GM21717 (cell line): ENCODE measurements around the gene ABLIM2.

Source experiments
- ATAC-seq: cut with Tn5 transposase; IDR thresholded peaks from one replicate; pipeline ENCODE4 v1.9.1; 2021; ENCODE audit warnings: mild to moderate bottlenecking, moderate library complexity; ENCODE audit not compliant: unreplicated experiment

The ABLIM2 gene

GRCh38 chr4:8106451-8107025 lies 52.1 kb downstream of the ABLIM2 start:
- ATAC-seq, result no peak

GRCh38 chr4:8105306-8106100 lies 53.1 kb downstream of the ABLIM2 start:
- no peak for ATAC-seq

GRCh38 chr4:8104491-8105305 lies 53.9 kb downstream of the ABLIM2 start:
- ATAC-seq, result no peak

- no peak for ATAC-seq
Measured at GRCh38 chr4:8103421-8104390, 54.9 kb downstream of the ABLIM2 start.

- no peak for ATAC-seq
Measured at GRCh38 chr4:8102831-8103230, 55.8 kb downstream of the ABLIM2 start.

- no peak for ATAC-seq
Measured at GRCh38 chr4:8102076-8102355, 56.6 kb downstream of the ABLIM2 start.

GRCh38 chr4:8101213-8102075 lies 57.2 kb downstream of the ABLIM2 start:
- no peak for ATAC-seq

GRCh38 chr4:8099981-8100464 lies 58.6 kb downstream of the ABLIM2 start:
- ATAC-seq, result no peak

GRCh38 chr4:8098506-8098905 lies 60.1 kb downstream of the ABLIM2 start:
- no peak for ATAC-seq

- ATAC-seq, result no peak
Measured at GRCh38 chr4:8097721-8098345, 60.8 kb downstream of the ABLIM2 start.

GRCh38 chr4:8097141-8097541 lies 61.5 kb downstream of the ABLIM2 start:
- no peak for ATAC-seq

GRCh38 chr4:8096690-8097061 lies 61.9 kb downstream of the ABLIM2 start:
- no peak for ATAC-seq

- no peak for ATAC-seq
Measured at GRCh38 chr4:8095956-8096689, 62.5 kb downstream of the ABLIM2 start.

- ATAC-seq, result no peak
Measured at GRCh38 chr4:8093587-8094274, 64.9 kb downstream of the ABLIM2 start.

GRCh38 chr4:8092282-8092681 lies 66.3 kb downstream of the ABLIM2 start:
- ATAC-seq, result no peak

GRCh38 chr4:8090744-8091301 lies 67.8 kb downstream of the ABLIM2 start:
- ATAC-seq, result no peak

- no peak for ATAC-seq
Measured at GRCh38 chr4:8090312-8090711, 68.3 kb downstream of the ABLIM2 start.

- ATAC-seq, result no peak
Measured at GRCh38 chr4:8089862-8090261, 68.8 kb downstream of the ABLIM2 start.
